WTC11 (cell line): ENCODE results near the gene CNDP2.

Source experiments
- MYBL2 ChIP-seq: sonication (generic); formaldehyde crosslinking; IDR thresholded peaks from 2 replicates; pipeline ENCODE4 v1.8.1; 2023; ENCODE audit warnings: mild to moderate bottlenecking, moderate library complexity, missing genetic modification reagents
- ZNF263 ChIP-seq: sonication (generic); formaldehyde crosslinking; IDR thresholded peaks from 2 replicates; pipeline ENCODE4 v1.8.1; 2022; ENCODE audit warnings: low read depth, mild to moderate bottlenecking, moderate library complexity, missing genetic modification reagents
- TF ChIP-seq, protein P1 (sequence below): sonication (generic); formaldehyde crosslinking; IDR thresholded peaks from 2 replicates; pipeline ENCODE4 v1.8.1; 2022; ENCODE audit warnings: low read depth, missing genetic modification reagents, borderline replicate concordance
- TF ChIP-seq, protein P2 (sequence below): fragments of 200-600 bp; IDR thresholded peaks from 2 replicates; pipeline ENCODE4 v1.8.0; 2022; ENCODE audit warnings: antibody characterized with exemption

- TF ChIP-seq, protein P1, sequence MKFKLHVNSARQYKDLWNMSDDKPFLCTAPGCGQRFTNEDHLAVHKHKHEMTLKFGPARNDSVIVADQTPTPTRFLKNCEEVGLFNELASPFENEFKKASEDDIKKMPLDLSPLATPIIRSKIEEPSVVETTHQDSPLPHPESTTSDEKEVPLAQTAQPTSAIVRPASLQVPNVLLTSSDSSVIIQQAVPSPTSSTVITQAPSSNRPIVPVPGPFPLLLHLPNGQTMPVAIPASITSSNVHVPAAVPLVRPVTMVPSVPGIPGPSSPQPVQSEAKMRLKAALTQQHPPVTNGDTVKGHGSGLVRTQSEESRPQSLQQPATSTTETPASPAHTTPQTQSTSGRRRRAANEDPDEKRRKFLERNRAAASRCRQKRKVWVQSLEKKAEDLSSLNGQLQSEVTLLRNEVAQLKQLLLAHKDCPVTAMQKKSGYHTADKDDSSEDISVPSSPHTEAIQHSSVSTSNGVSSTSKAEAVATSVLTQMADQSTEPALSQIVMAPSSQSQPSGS: no peak
- TF ChIP-seq MYBL2: no peak
- TF ChIP-seq ZNF263 (CRISPR knock-in tag): no peak
- TF ChIP-seq, protein P2, sequence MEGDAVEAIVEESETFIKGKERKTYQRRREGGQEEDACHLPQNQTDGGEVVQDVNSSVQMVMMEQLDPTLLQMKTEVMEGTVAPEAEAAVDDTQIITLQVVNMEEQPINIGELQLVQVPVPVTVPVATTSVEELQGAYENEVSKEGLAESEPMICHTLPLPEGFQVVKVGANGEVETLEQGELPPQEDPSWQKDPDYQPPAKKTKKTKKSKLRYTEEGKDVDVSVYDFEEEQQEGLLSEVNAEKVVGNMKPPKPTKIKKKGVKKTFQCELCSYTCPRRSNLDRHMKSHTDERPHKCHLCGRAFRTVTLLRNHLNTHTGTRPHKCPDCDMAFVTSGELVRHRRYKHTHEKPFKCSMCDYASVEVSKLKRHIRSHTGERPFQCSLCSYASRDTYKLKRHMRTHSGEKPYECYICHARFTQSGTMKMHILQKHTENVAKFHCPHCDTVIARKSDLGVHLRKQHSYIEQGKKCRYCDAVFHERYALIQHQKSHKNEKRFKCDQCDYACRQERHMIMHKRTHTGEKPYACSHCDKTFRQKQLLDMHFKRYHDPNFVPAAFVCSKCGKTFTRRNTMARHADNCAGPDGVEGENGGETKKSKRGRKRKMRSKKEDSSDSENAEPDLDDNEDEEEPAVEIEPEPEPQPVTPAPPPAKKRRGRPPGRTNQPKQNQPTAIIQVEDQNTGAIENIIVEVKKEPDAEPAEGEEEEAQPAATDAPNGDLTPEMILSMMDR: no peak
Measured at GRCh38 chr18:74573053-74573452, 76.9 kb downstream of the CNDP2 start.
